Hepatocyte (in vitro differentiated cells): Measurements from ENCODE around the gene MYL5. TPM values are rescaled to one million over a fixed set of nuclear protein-coding genes. Genes with fewer than 3 reads are reported as not detected.

Experiments used
- DNase-seq: peaks from one replicate; pipeline ENCODE4 v3.0.0-alpha.2; 2016; ENCODE audit warnings: low spot score
- H2AFZ ChIP-seq: fragments of 200-600 bp; sonication (generic); 2 replicates; pipeline ENCODE4 v1.6.0; 2016; ENCODE audit warnings: antibody characterized with exemption, mild to moderate bottlenecking
- H3K27ac ChIP-seq: fragments of 200-600 bp; sonication (generic); 2 replicates; pipeline ENCODE4 v1.5.1; 2016; ENCODE audit warnings: mild to moderate bottlenecking
- H3K27me3 ChIP-seq: fragments of 200-600 bp; sonication (generic); 2 replicates; pipeline ENCODE4 v1.6.1; 2016
- H3K36me3 ChIP-seq: fragments of 200-600 bp; sonication (generic); replicated peaks from 2 replicates; pipeline ENCODE4 v1.5.1; 2016; ENCODE audit warnings: low read depth; ENCODE audit not compliant: insufficient read depth
- H3K4me1 ChIP-seq: fragments of 200-600 bp; sonication (generic); 2 replicates; pipeline ENCODE4 v1.5.1; 2016; ENCODE audit warnings: mild to moderate bottlenecking, moderate library complexity; ENCODE audit not compliant: insufficient read depth
- H3K4me2 ChIP-seq: fragments of 200-600 bp; sonication (generic); 2 replicates; pipeline ENCODE4 v1.6.0; 2016
- H3K4me3 ChIP-seq: fragments of 200-600 bp; sonication (generic); 2 replicates; pipeline ENCODE4 v1.5.1; 2016; ENCODE audit warnings: mild to moderate bottlenecking
- H3K79me2 ChIP-seq: fragments of 200-600 bp; sonication (generic); 2 replicates; pipeline ENCODE4 v1.6.0; 2017; ENCODE audit warnings: mild to moderate bottlenecking
- H3K9me2 ChIP-seq: fragments of 200-600 bp; sonication (generic); replicated peaks from 2 replicates; pipeline ENCODE4 v1.6.0; 2017; ENCODE audit warnings: mild to moderate bottlenecking; ENCODE audit not compliant: insufficient read depth
- H3K9me3 ChIP-seq: fragments of 200-600 bp; sonication (generic); 2 replicates; pipeline ENCODE4 v1.5.1; 2016; ENCODE audit warnings: low read depth, mild to moderate bottlenecking
- H4K20me1 ChIP-seq: fragments of 200-600 bp; sonication (generic); 2 replicates; pipeline ENCODE4 v1.6.0; 2016; ENCODE audit warnings: mild to moderate bottlenecking; ENCODE audit not compliant: insufficient read depth, poor library complexity, severe bottlenecking
- CTCF ChIP-seq: fragments of 200-600 bp; sonication (generic); IDR thresholded peaks from 2 replicates; pipeline ENCODE4 v1.5.1; 2016; ENCODE audit warnings: antibody characterized with exemption, mild to moderate bottlenecking; ENCODE audit not compliant: poor library complexity
- EZH2 ChIP-seq: fragments of 200-600 bp; sonication (generic); IDR thresholded peaks from 2 replicates; pipeline ENCODE4 v1.6.1; 2016; ENCODE audit warnings: antibody characterized with exemption, mild to moderate bottlenecking, borderline replicate concordance
- EZH2phosphoT487 ChIP-seq: fragments of 200-600 bp; sonication (generic); IDR thresholded peaks from one replicate; pipeline ENCODE4 v1.6.1; 2018; ENCODE audit warnings: antibody characterized with exemption, mild to moderate bottlenecking, low read depth, moderate library complexity; ENCODE audit not compliant: unreplicated experiment, severe bottlenecking
- WGBS: methylation state at CpG from one replicate; pipeline ENCODE4 v1.1.6; 2016; ENCODE audit warnings: low lambda C conversion rate; ENCODE audit errors: missing lambda C conversion rate; 5-methylcytosine and 5-hydroxymethylcytosine counted together
- polyA plus RNA-seq: library from polyadenylated mRNA; unstranded; fragments of >200 nt; fragmentation: Nextera tagmentation; extraction: Ambion mirVana; gene quantifications from 2 replicates; pipeline ENCODE4 v1.2.1, GENCODE V29; 2016
- total RNA-seq: library from RNA; depleted of rRNA; stranded (reverse); fragments of >200 nt; gene quantifications from 2 replicates; pipeline ENCODE4 v1.2.3, GENCODE V29; 2014

The MYL5 gene
- total and polyA plus RNA-seq, 2 experiments from 2014 or later = 12.6 to 25.1 TPM

- no peak overlapping the region for H2AFZ ChIP-seq
- H3K36me3 ChIP-seq = no peaks in the 10 kb centered on the region
- peaks cover 80% of the 10 kb centered on the region for H4K20me1 ChIP-seq
- H3K9me2 ChIP-seq = no peaks in the 10 kb centered on the region
- no peak overlapping the region for H3K4me2 ChIP-seq
- no peak for TF ChIP-seq EZH2phosphoT487
- no peak for TF ChIP-seq CTCF
- no peak for TF ChIP-seq EZH2
- no peak overlapping the region for H3K4me3 ChIP-seq
- peaks cover 10% of the 10 kb centered on the region for H3K4me1 ChIP-seq
- no peak overlapping the region for H3K27ac ChIP-seq
- WGBS = 96% methylated on average over 4 of the region's 9 CpGs
- no peaks in the 10 kb centered on the region for H3K27me3 ChIP-seq
- no peak for DNase-seq
- no peaks in the 10 kb centered on the region for H3K9me3 ChIP-seq
- peaks cover 89% of the 10 kb centered on the region for H3K79me2 ChIP-seq
These were observed 38.7 kb downstream of the MYL5 start for GRCh38 chr4:712916-713632.

- Histone ChIP-seq H3K4me2 (no peak overlapping the region), H3K79me2 (peaks cover 89% of the 10 kb centered on the region), H2AFZ (no peak overlapping the region), H3K9me2 (no peaks in the 10 kb centered on the region), H3K36me3 (no peaks in the 10 kb centered on the region), H3K9me3 (no peaks in the 10 kb centered on the region), H3K4me3 (no peak overlapping the region), H3K27ac (no peak overlapping the region), H3K27me3 (no peaks in the 10 kb centered on the region), H4K20me1 (peaks cover 80% of the 10 kb centered on the region), H3K4me1 (no peaks in the 10 kb centered on the region)
- TF ChIP-seq EZH2 (no peak), CTCF (no peak), EZH2phosphoT487 (no peak)
- no peak for DNase-seq
- 97% methylated on average over 18 of the region's 18 CpGs for WGBS
These were observed 39.7 kb downstream of the MYL5 start for GRCh38 chr4:714087-714486.

GRCh38 chr4:717601-718320 is 43.4 kb downstream of the MYL5 start:
- no peak overlapping the region for H2AFZ ChIP-seq
- peaks cover 76% of the 10 kb centered on the region for H4K20me1 ChIP-seq
- H3K9me2 ChIP-seq = no peaks in the 10 kb centered on the region
- H3K36me3 ChIP-seq = no peaks in the 10 kb centered on the region
- 90% methylated on average over 34 of the region's 34 CpGs for WGBS
- H3K27ac ChIP-seq = no peak overlapping the region
- no peak for DNase-seq
- H3K4me2 ChIP-seq = no peak overlapping the region
- H3K9me3 ChIP-seq = no peaks in the 10 kb centered on the region
- TF ChIP-seq EZH2phosphoT487 = no peak
- H3K79me2 ChIP-seq = peaks cover 85% of the 10 kb centered on the region
- H3K4me3 ChIP-seq = no peak overlapping the region
- no peaks in the 10 kb centered on the region for H3K4me1 ChIP-seq
- H3K27me3 ChIP-seq = no peaks in the 10 kb centered on the region

GRCh38 chr4:718460-718859 is 44.1 kb downstream of the MYL5 start:
- no peak overlapping the region for H3K4me3 ChIP-seq
- no peaks in the 10 kb centered on the region for H3K36me3 ChIP-seq
- 94% methylated on average over 8 of the region's 8 CpGs for WGBS
- H3K9me2 ChIP-seq = no peaks in the 10 kb centered on the region
- no peaks in the 10 kb centered on the region for H3K27me3 ChIP-seq
- DNase-seq = no peak
- H3K9me3 ChIP-seq = no peaks in the 10 kb centered on the region
- no peaks in the 10 kb centered on the region for H3K4me1 ChIP-seq
- no peak overlapping the region for H3K27ac ChIP-seq
- H2AFZ ChIP-seq = no peak overlapping the region
- peaks cover 69% of the 10 kb centered on the region for H4K20me1 ChIP-seq
- no peak overlapping the region for H3K4me2 ChIP-seq
- H3K79me2 ChIP-seq = peaks cover 85% of the 10 kb centered on the region
- no peak for TF ChIP-seq CTCF
- no peak for TF ChIP-seq EZH2phosphoT487
- no peak for TF ChIP-seq EZH2
